HepG2 (cell line): ENCODE results near the gene LATS1. TPM values are rescaled to one million over a fixed set of nuclear protein-coding genes. Genes with fewer than 3 reads are reported as not detected.
A peak's percentile ranks its signal among the peaks of the same experiment; 100 is the strongest.

Source experiments
- ATAC-seq: fragments of 200-7000 bp; cut with Tn5 transposase; 3 replicates; pipeline ENCODE4 v1.9.1; 2020; ENCODE audit warnings: mild to moderate bottlenecking, moderate library complexity
- BruUV-seq: library from RNA; stranded (reverse); fragments of 400-500 nt; replicated peaks from 2 replicates; lab custom pipeline; 2021; lab: Mats Ljungman, UMichigan
- CTCF ChIA-PET: fragments of 300-600 bp; formaldehyde crosslinking; extraction: SDS; loops from one replicate; lab custom pipeline; 2021; ENCODE audit warnings: low total read pairs, inconsistent platforms, low intra/inter-chr PET ratio; lab: Yijun Ruan, JAX
- POLR2A ChIA-PET: fragments of 350-600 bp; sonication (Branson Sonifier 250); formaldehyde crosslinking; loops from one replicate; lab custom pipeline; 2020; ENCODE audit warnings: antibody characterized with exemption, inconsistent platforms; lab: Yijun Ruan, JAX
- DNase-seq: peaks from one replicate; pipeline ENCODE4 v3.0.0-alpha.2; 2015; ENCODE audit warnings: low spot score
- FAIRE-seq: peaks from 3 replicates; lab custom pipeline; 2011; peaks lifted over from hg19 to GRCh38; lab: Jason Lieb, UNC
- H2AFZ ChIP-seq: one replicate; pipeline ENCODE4 v1.6.1; 2011; ENCODE audit warnings: low read length, inconsistent platforms
- H3K27ac ChIP-seq: fragments of 300-600 bp; 3 replicates; pipeline ENCODE4 v1.8.0; 2011; ENCODE audit warnings: mixed run types, mild to moderate bottlenecking, mixed read lengths, low read length, inconsistent platforms; ENCODE audit not compliant: insufficient read depth; ENCODE audit errors: extremely low read length
- H3K27me3 ChIP-seq, 2 experiments: fragments of 200-600 bp in 1 of 2; 2 replicates in 1 of 2; 3 replicates in 1 of 2; pipeline versions ENCODE4 v1.6.0 to v1.8.0; 2011; ENCODE audit warnings: low read length in 2 of 2, mild to moderate bottlenecking in 2 of 2, moderate library complexity in 2 of 2, inconsistent platforms in 1 of 2; ENCODE audit not compliant: insufficient read depth in 2 of 2, control insufficient read depth in 1 of 2
- H3K36me3 ChIP-seq, 2 experiments: fragments of 200-600 bp in 1 of 2; replicated peaks in 1 of 2; 2 replicates in 1 of 2; 3 replicates in 1 of 2; pipeline versions ENCODE4 v1.5.1 to v1.8.0; 2011; ENCODE audit warnings: low read length in 2 of 2, inconsistent platforms in 1 of 2; ENCODE audit not compliant: insufficient read depth in 2 of 2, control insufficient read depth in 1 of 2
- H3K4me1 ChIP-seq: 2 replicates; pipeline ENCODE4 v1.5.1; 2012; ENCODE audit warnings: low read length, inconsistent platforms; ENCODE audit not compliant: insufficient read depth
- H3K4me2 ChIP-seq: 2 replicates; pipeline ENCODE4 v1.6.0; 2011; ENCODE audit warnings: low read depth, low read length, inconsistent platforms
- H3K4me3 ChIP-seq, 3 experiments: fragments of 200-600 bp in 1 of 3; sonication (generic), shearing (Covaris generic) in 1 of 3; replicated peaks in 1 of 3; 2 replicates each; pipeline ENCODE4 v1.5.1; 2011 to 2016; ENCODE audit warnings: low read length in 3 of 3, inconsistent platforms in 2 of 3, low read depth in 2 of 3, mild to moderate bottlenecking in 2 of 3, control low read depth in 1 of 3, mixed read lengths in 1 of 3; ENCODE audit not compliant: insufficient read depth in 1 of 3
- H3K79me2 ChIP-seq: one replicate; pipeline ENCODE4 v1.6.1; 2011; ENCODE audit warnings: low read length, inconsistent platforms; ENCODE audit not compliant: insufficient read depth
- H3K9ac ChIP-seq: 2 replicates; pipeline ENCODE4 v1.6.0; 2011; ENCODE audit warnings: mild to moderate bottlenecking, low read depth, low read length, inconsistent platforms; ENCODE audit not compliant: insufficient read depth
- H3K9me3 ChIP-seq: 2 replicates; pipeline ENCODE4 v1.5.1; 2012; ENCODE audit warnings: mild to moderate bottlenecking, low read length
- H4K20me1 ChIP-seq: 2 replicates; pipeline ENCODE4 v1.6.0; 2011; ENCODE audit warnings: inconsistent platforms, mild to moderate bottlenecking, low read length, moderate library complexity; ENCODE audit not compliant: insufficient read depth
- ADNP ChIP-seq: sonication (generic); formaldehyde crosslinking; IDR thresholded peaks from 2 replicates; pipeline ENCODE4 v1.4.0; 2020; ENCODE audit warnings: missing genetic modification reagents
- HDAC1 ChIP-seq: sonication (generic); formaldehyde crosslinking; IDR thresholded peaks from 2 replicates; pipeline ENCODE4 v1.5.1; 2020; ENCODE audit warnings: mild to moderate bottlenecking, missing genetic modification reagents
- HDAC2 ChIP-seq: sonication (generic); formaldehyde crosslinking; IDR thresholded peaks from 2 replicates; pipeline ENCODE4 v1.4.0; 2020; ENCODE audit warnings: missing genetic modification reagents
- NCOA2 ChIP-seq: sonication (generic); formaldehyde crosslinking; IDR thresholded peaks from 2 replicates; pipeline ENCODE4 v1.8.0; 2022; ENCODE audit warnings: inconsistent platforms
- SP1 ChIP-seq, 2 experiments: fragments of 450-650 bp in 1 of 2; sonication (generic) in 1 of 2; formaldehyde crosslinking in 1 of 2; IDR thresholded peaks; 2 replicates each; pipeline versions ENCODE4 v1.4.0 to v1.6.1; 2016 to 2020; ENCODE audit warnings: missing genetic modification reagents in 1 of 2
- SP2 ChIP-seq: sonication (generic); formaldehyde crosslinking; IDR thresholded peaks from 2 replicates; pipeline ENCODE4 v1.5.1; 2020; ENCODE audit warnings: mild to moderate bottlenecking, missing genetic modification reagents
- SP4 ChIP-seq: sonication (generic); formaldehyde crosslinking; IDR thresholded peaks from 2 replicates; pipeline ENCODE4 v1.8.1; 2023; ENCODE audit warnings: mild to moderate bottlenecking, missing genetic modification reagents
- TARDBP ChIP-seq: sonication (generic); formaldehyde crosslinking; IDR thresholded peaks from 2 replicates; pipeline ENCODE4 v1.8.0; 2022; ENCODE audit warnings: mild to moderate bottlenecking, missing genetic modification reagents
- ZNF224 ChIP-seq: sonication (generic); formaldehyde crosslinking; IDR thresholded peaks from 2 replicates; pipeline ENCODE4 v1.5.0; 2020; ENCODE audit warnings: mild to moderate bottlenecking, missing genetic modification reagents
- ZNF510 ChIP-seq: sonication (generic); formaldehyde crosslinking; IDR thresholded peaks from 2 replicates; pipeline ENCODE4 v1.4.0; 2020; ENCODE audit warnings: low read depth, mild to moderate bottlenecking, missing genetic modification reagents
- ZNF547 ChIP-seq: sonication (generic); formaldehyde crosslinking; IDR thresholded peaks from 2 replicates; pipeline ENCODE4 v1.5.1; 2020; ENCODE audit warnings: mild to moderate bottlenecking, missing genetic modification reagents
- WGBS: methylation state at CpG from one replicate; pipeline ENCODE4 v1.1.6; 2017; ENCODE audit warnings: low lambda C conversion rate; 5-methylcytosine and 5-hydroxymethylcytosine counted together
- in situ Hi-C: cut with HindIII; loops from 2 replicates; pipeline ENCODE4 v1.10.0; 2017; ENCODE audit warnings: low pct_unique_long_range_greater_than_20kb; ENCODE audit not compliant: extremely low pct_ligation_motif_present
- intact Hi-C: fragments of 100-400 bp; cut with micrococcal nuclease; formaldehyde crosslinking; loops from one replicate; pipeline ENCODE4 v1.10.0; 2022; ENCODE audit not compliant: unreplicated experiment
- polyA plus RNA-seq, 8 experiments: library from polyadenylated mRNA; depleted of rRNA in 3 of 8; stranded (reverse) in 7 of 8; unstranded in 1 of 8; fragments of >200 nt; fragmentation: Illumina TruSeq in 4 of 8; extraction: Trizol in 4 of 8; gene quantifications; 2 replicates each; pipeline versions ENCODE4 v1.2.1 to v1.2.3, GENCODE V29; 2011 to 2016; ENCODE audit warnings: low read depth in 4 of 8, missing spikeins in 1 of 8, mixed read lengths in 1 of 8; ENCODE audit not compliant: insufficient read depth in 1 of 8
- total RNA-seq, 5 experiments: library from RNA; depleted of rRNA; stranded (reverse); fragments of >200 nt; fragmentation: Illumina TruSeq; extraction: Trizol; gene quantifications; 2 replicates each; pipeline ENCODE4 v1.2.3, GENCODE V29; 2016; ENCODE audit warnings: low read depth in 1 of 5
- TF ChIP-seq, protein P1 (sequence below): conservative IDR thresholded peaks from 2 replicates; pipeline ENCODE4 v1.6.1; 2018; ENCODE audit warnings: missing genetic modification reagents

The LATS1 gene
- total and polyA plus RNA-seq, 2 of the 13 experiments (the other 11 are each of a cell fraction or from before 2014, with no cell fraction given): 9.9 to 12.6 TPM

GRCh38 chr6:149751239-149751638 is 33.3 kb upstream of the LATS1 start:
- FAIRE-seq: no peak
- no TSS peak for BruUV-seq
- POLR2A ChIA-PET: interaction anchor here (7.6 kb wide), 1 partner anchor 34 kb away, joined by 77 read pairs; the partner anchor contains the start of gene LATS1
- H3K27ac ChIP-seq: peak overlapping the region; percentile 93
- no peak overlapping the region for H2AFZ ChIP-seq
- no peak for ATAC-seq
- H3K79me2 ChIP-seq: peaks cover 68% of the 10 kb centered on the region
- peak overlapping the region; percentile 95; the same call in 1 of the 2 replicates for H3K9ac ChIP-seq
- H3K4me1 ChIP-seq: peaks cover 69% of the 10 kb centered on the region
- H3K4me2 ChIP-seq: peak overlapping the region; percentile 96
- in situ Hi-C loops: no loop called here
- H3K9me3 ChIP-seq: no peaks in the 10 kb centered on the region
- peaks cover 0 to 6% of the 10 kb centered on the region in 2 experiments; a peak in 1 of 5 replicates for H3K36me3 ChIP-seq
- no peak for DNase-seq
- no peaks in the 10 kb centered on the region; a peak in 1 of 5 replicates for H3K27me3 ChIP-seq
- H4K20me1 ChIP-seq: peaks cover 33% of the 10 kb centered on the region
- WGBS: 62% methylated on average over 8 of the region's 8 CpGs
- H3K4me3 ChIP-seq: peak overlapping the region; percentile 70 to 96 (median 95); a peak in 5 of 6 replicates
- 0 out of 2 replicates have a peak, but pooled peaks have one; percentile 18 for TF ChIP-seq HDAC1 (CRISPR knock-in tag)
- TF ChIP-seq, protein P1, sequence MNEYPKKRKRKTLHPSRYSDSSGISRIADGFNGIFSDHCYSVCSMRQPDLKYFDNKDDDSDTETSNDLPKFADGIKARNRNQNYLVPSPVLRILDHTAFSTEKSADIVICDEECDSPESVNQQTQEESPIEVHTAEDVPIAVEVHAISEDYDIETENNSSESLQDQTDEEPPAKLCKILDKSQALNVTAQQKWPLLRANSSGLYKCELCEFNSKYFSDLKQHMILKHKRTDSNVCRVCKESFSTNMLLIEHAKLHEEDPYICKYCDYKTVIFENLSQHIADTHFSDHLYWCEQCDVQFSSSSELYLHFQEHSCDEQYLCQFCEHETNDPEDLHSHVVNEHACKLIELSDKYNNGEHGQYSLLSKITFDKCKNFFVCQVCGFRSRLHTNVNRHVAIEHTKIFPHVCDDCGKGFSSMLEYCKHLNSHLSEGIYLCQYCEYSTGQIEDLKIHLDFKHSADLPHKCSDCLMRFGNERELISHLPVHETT (CRISPR knock-in tag): no peak
- TF ChIP-seq, all 625 proteins: peak for 1
- intact Hi-C loops: no loop called here
- CTCF ChIA-PET: no interaction called here

DNA sequence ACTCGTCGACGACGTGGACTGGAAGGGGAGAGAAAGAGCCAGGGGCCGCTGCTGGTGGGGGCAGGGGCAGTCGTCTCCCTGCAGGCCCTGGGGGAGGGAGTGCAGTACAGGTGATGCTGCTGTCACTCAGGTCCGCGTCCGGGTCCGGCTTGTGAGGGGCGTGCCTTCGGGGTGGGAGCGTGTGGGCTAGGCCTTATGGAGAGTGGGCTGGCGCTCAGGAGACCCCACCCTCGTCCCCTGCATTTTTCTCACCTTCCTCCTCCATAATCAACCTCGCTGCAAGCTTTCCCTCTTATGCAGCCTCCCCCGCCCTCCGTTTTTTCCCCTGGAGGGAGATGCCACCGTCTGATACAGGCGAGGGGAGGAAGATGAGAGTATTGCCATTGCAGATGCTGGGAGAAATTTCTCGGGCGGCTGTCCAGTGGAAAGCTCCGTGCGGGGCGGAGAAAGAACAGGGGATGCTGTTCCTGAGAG is 32.3 kb upstream of the LATS1 start:
- under 1% methylated on average over 15 of the region's 25 CpGs for WGBS
- ATAC-seq: peak; percentile 67
- no TSS peak for BruUV-seq
- peaks cover 68% of the 10 kb centered on the region for H3K79me2 ChIP-seq
- H3K4me2 ChIP-seq: peak overlapping the region; percentile 96
- peak overlapping the region; percentile 95 for H3K9ac ChIP-seq
- H3K9me3 ChIP-seq: no peaks in the 10 kb centered on the region
- intact Hi-C loops (no loop called here), in situ Hi-C loops (no loop called here)
- peaks cover 0 to 2% of the 10 kb centered on the region in 2 experiments; a peak in 1 of 5 replicates for H3K36me3 ChIP-seq
- peak overlapping the region; percentile 70 to 96 (median 95) for H3K4me3 ChIP-seq
- H3K4me1 ChIP-seq: peaks cover 65% of the 10 kb centered on the region
- FAIRE-seq: no peak
- H3K27me3 ChIP-seq: no peaks in the 10 kb centered on the region; a peak in 1 of 5 replicates
- ChIA-PET POLR2A (interaction anchor here (0.8 to 7.6 kb wide), 7 partner anchors 8 to 184 kb away, joined by 3 to 77 read pairs (median 7); partner anchors contain the start of genes GINM1 and LATS1), CTCF (no interaction called here)
- H2AFZ ChIP-seq: no peak overlapping the region
- H3K27ac ChIP-seq: peak overlapping the region; percentile 93
- H4K20me1 ChIP-seq: peaks cover 30% of the 10 kb centered on the region
- peak; percentile 80 for DNase-seq
- TF ChIP-seq NCOA2 (CRISPR knock-in tag): 0 out of 2 replicates have a peak, but pooled peaks have one; percentile 2
- TF ChIP-seq ADNP (CRISPR knock-in tag): no peak
- TF ChIP-seq HDAC2 (CRISPR knock-in tag): no peak
- TF ChIP-seq ZNF510 (CRISPR knock-in tag): no peak
- 0 out of 2 replicates have a peak, but pooled peaks have one; percentile 3 for TF ChIP-seq TARDBP (CRISPR knock-in tag)
- TF ChIP-seq ZNF224 (CRISPR knock-in tag): 0 out of 2 replicates have a peak, but pooled peaks have one; percentile 36
- TF ChIP-seq SP2 (CRISPR knock-in tag): peak; percentile 7; the same call in 1 of the 2 replicates
- no peak for TF ChIP-seq SP1 (IDR thresholded peaks at IDR 0.05)
- peak; percentile 35; the same call in 1 of the 2 replicates for TF ChIP-seq SP1 (CRISPR knock-in tag; IDR thresholded peaks at IDR 0.05)
- TF ChIP-seq HDAC1 (CRISPR knock-in tag): peak; percentile 45; the same call in 1 of the 2 replicates
- TF ChIP-seq ZNF547 (CRISPR knock-in tag): peak; percentile 81; the same call in 1 of the 2 replicates
- TF ChIP-seq SP4 (CRISPR knock-in tag): peak; percentile 33; the same call in 1 of the 2 replicates
